ENCODE data around the gene MLF2. TPM values are rescaled to one million over a fixed set of nuclear protein-coding genes. Genes with fewer than 3 reads are reported as not detected.

MLF2 gene
- total and polyA plus RNA-seq, 2 of the 13 experiments (the other 11 are each of a cell fraction or from before 2014, with no cell fraction given): 88.1 to 167 TPM

DNA sequence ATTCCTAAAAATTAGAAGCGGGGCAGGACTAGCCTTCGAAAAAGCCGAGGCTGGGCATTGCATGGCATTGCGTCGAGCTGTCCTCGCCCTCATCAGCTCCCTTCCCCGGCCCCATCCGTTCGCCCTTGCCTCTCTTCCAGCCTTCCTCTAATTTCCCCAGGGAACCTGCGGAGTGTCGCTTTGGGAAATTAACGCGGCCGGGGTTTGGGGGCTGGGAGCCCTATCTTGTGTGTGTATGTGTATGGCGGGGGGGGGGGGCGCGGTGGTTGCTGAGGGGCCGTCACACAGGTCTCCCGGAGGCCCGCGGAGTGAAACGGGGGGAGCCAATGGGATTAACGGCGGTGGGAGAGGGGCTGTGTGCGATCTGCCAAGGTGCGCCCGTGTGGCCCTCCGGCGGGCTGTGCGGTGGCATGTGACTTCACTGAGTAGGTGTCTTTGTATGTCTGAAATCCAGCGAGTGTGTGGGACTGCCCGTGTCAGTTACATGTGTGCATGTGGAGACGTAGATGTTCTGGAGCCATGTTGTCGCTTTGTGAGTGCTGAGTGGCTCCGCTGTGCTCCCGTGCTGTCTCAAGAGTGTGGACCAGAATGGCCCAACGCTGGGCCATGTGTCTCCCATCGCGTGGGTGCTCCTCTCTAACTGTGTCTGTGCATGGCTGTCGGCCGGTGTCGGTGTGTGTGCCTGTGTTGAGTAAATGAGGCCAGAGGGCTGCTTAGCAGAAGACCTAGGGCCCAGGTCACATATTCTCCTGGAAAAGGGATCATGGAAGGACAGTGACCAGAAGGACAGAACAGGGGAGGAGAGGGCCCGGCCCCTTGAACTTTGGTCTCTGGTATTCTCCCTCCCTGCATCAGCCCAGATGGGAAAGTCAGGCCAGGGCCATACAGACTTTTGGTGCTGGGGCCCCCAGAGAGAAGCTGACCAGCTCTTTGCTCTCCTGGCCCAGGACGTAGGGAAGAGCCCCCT is 14.7 kb upstream of the MLF2 start (continued):
- no peak for TF ChIP-seq HOXD1 (CRISPR knock-in tag; IDR thresholded peaks at IDR 0.05)
- no peak for TF ChIP-seq MATR3 (CRISPR knock-in tag; IDR thresholded peaks at IDR 0.05)
- TF ChIP-seq ZNF749 (CRISPR knock-in tag; IDR thresholded peaks at IDR 0.05; ENCODE audit: borderline replicate concordance): no peak; the same call in 1 of the 2 replicates
- TF ChIP-seq, protein P1, sequence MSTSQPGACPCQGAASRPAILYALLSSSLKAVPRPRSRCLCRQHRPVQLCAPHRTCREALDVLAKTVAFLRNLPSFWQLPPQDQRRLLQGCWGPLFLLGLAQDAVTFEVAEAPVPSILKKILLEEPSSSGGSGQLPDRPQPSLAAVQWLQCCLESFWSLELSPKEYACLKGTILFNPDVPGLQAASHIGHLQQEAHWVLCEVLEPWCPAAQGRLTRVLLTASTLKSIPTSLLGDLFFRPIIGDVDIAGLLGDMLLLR (CRISPR knock-in tag; IDR thresholded peaks at IDR 0.05): no peak
- peak; percentile 34 for TF ChIP-seq TEAD3 (CRISPR knock-in tag; optimal IDR thresholded peaks at IDR 0.05; ENCODE audit: borderline replicate concordance)
- TF ChIP-seq, protein P2, sequence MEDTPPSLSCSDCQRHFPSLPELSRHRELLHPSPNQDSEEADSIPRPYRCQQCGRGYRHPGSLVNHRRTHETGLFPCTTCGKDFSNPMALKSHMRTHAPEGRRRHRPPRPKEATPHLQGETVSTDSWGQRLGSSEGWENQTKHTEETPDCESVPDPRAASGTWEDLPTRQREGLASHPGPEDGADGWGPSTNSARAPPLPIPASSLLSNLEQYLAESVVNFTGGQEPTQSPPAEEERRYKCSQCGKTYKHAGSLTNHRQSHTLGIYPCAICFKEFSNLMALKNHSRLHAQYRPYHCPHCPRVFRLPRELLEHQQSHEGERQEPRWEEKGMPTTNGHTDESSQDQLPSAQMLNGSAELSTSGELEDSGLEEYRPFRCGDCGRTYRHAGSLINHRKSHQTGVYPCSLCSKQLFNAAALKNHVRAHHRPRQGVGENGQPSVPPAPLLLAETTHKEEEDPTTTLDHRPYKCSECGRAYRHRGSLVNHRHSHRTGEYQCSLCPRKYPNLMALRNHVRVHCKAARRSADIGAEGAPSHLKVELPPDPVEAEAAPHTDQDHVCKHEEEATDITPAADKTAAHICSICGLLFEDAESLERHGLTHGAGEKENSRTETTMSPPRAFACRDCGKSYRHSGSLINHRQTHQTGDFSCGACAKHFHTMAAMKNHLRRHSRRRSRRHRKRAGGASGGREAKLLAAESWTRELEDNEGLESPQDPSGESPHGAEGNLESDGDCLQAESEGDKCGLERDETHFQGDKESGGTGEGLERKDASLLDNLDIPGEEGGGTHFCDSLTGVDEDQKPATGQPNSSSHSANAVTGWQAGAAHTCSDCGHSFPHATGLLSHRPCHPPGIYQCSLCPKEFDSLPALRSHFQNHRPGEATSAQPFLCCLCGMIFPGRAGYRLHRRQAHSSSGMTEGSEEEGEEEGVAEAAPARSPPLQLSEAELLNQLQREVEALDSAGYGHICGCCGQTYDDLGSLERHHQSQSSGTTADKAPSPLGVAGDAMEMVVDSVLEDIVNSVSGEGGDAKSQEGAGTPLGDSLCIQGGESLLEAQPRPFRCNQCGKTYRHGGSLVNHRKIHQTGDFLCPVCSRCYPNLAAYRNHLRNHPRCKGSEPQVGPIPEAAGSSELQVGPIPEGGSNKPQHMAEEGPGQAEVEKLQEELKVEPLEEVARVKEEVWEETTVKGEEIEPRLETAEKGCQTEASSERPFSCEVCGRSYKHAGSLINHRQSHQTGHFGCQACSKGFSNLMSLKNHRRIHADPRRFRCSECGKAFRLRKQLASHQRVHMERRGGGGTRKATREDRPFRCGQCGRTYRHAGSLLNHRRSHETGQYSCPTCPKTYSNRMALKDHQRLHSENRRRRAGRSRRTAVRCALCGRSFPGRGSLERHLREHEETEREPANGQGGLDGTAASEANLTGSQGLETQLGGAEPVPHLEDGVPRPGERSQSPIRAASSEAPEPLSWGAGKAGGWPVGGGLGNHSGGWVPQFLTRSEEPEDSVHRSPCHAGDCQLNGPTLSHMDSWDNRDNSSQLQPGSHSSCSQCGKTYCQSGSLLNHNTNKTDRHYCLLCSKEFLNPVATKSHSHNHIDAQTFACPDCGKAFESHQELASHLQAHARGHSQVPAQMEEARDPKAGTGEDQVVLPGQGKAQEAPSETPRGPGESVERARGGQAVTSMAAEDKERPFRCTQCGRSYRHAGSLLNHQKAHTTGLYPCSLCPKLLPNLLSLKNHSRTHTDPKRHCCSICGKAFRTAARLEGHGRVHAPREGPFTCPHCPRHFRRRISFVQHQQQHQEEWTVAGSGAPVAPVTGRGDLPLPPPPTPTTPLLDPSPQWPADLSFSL (CRISPR knock-in tag; IDR thresholded peaks at IDR 0.05): peak; percentile 50; the same call in 1 of the 2 replicates
- TF ChIP-seq, protein P3, sequence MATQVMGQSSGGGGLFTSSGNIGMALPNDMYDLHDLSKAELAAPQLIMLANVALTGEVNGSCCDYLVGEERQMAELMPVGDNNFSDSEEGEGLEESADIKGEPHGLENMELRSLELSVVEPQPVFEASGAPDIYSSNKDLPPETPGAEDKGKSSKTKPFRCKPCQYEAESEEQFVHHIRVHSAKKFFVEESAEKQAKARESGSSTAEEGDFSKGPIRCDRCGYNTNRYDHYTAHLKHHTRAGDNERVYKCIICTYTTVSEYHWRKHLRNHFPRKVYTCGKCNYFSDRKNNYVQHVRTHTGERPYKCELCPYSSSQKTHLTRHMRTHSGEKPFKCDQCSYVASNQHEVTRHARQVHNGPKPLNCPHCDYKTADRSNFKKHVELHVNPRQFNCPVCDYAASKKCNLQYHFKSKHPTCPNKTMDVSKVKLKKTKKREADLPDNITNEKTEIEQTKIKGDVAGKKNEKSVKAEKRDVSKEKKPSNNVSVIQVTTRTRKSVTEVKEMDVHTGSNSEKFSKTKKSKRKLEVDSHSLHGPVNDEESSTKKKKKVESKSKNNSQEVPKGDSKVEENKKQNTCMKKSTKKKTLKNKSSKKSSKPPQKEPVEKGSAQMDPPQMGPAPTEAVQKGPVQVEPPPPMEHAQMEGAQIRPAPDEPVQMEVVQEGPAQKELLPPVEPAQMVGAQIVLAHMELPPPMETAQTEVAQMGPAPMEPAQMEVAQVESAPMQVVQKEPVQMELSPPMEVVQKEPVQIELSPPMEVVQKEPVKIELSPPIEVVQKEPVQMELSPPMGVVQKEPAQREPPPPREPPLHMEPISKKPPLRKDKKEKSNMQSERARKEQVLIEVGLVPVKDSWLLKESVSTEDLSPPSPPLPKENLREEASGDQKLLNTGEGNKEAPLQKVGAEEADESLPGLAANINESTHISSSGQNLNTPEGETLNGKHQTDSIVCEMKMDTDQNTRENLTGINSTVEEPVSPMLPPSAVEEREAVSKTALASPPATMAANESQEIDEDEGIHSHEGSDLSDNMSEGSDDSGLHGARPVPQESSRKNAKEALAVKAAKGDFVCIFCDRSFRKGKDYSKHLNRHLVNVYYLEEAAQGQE (IDR thresholded peaks at IDR 0.05; ENCODE audit: borderline replicate concordance in 1 of 2, low read depth in 1 of 2, low read length in 2 of 2): no peak
- no peak; the same call in 1 of the 2 replicates for TF ChIP-seq DR1 (CRISPR knock-in tag; IDR thresholded peaks at IDR 0.05)
- no peak for TF ChIP-seq PHF20 (CRISPR knock-in tag; IDR thresholded peaks at IDR 0.05)
- TF ChIP-seq, protein P4, sequence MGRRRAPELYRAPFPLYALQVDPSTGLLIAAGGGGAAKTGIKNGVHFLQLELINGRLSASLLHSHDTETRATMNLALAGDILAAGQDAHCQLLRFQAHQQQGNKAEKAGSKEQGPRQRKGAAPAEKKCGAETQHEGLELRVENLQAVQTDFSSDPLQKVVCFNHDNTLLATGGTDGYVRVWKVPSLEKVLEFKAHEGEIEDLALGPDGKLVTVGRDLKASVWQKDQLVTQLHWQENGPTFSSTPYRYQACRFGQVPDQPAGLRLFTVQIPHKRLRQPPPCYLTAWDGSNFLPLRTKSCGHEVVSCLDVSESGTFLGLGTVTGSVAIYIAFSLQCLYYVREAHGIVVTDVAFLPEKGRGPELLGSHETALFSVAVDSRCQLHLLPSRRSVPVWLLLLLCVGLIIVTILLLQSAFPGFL (CRISPR knock-in tag; IDR thresholded peaks at IDR 0.05): no peak
- TF ChIP-seq, protein P5, sequence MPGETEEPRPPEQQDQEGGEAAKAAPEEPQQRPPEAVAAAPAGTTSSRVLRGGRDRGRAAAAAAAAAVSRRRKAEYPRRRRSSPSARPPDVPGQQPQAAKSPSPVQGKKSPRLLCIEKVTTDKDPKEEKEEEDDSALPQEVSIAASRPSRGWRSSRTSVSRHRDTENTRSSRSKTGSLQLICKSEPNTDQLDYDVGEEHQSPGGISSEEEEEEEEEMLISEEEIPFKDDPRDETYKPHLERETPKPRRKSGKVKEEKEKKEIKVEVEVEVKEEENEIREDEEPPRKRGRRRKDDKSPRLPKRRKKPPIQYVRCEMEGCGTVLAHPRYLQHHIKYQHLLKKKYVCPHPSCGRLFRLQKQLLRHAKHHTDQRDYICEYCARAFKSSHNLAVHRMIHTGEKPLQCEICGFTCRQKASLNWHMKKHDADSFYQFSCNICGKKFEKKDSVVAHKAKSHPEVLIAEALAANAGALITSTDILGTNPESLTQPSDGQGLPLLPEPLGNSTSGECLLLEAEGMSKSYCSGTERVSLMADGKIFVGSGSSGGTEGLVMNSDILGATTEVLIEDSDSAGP (CRISPR knock-in tag; IDR thresholded peaks at IDR 0.05; ENCODE audit: borderline replicate concordance): no peak
- TF ChIP-seq PCBP2 (optimal IDR thresholded peaks at IDR 0.05; ENCODE audit: low read depth, low read length, poor library complexity, severe bottlenecking): no peak
